ENCODE data around the gene UGT8. TPM values are rescaled to one million over a fixed set of nuclear protein-coding genes. Genes with fewer than 3 reads are reported as not detected.

UGT8 gene
- total RNA-seq (2022) (20.2 and 23.1 TPM in 2 replicates), Bru-seq, nascent RNA (percentile 62 among the genes with signal in this experiment), BruChase-seq, experiment 1, labeled RNA remaining after a 6-hour chase (percentile 65 among the genes with signal in this experiment), BruChase-seq, experiment 2, labeled RNA remaining after a 2-hour chase (percentile 56 among the genes with signal in this experiment)
- long read RNA-seq, full-length matches to known transcripts: 27 of 42 reads
- long read RNA-seq, partial matches to known transcripts: 2 of 42 reads
- long read RNA-seq, other reads (novel, unspliced or antisense): 13 of 42 reads

GRCh38 chr4:114598191-114599121, at the start of gene UGT8:
TSS of gene UGT8 (plus strand) at chr4:114598807. CDS start at chr4:114622881, 24,074 bp downstream.
- DNase-seq: peak; percentile 68
- H3K27me3 Mint-ChIP-seq (ENCODE audit: unreplicated experiment): no peaks in the 10 kb centered on the region
- H3K4me3 Mint-ChIP-seq (ENCODE audit: low read depth, unreplicated experiment): peak within 1 kb of the TSS; percentile 98
- H3K27ac Mint-ChIP-seq (ENCODE audit: unreplicated experiment): peak within 1 kb of the TSS; percentile 94
- intact Hi-C loops (cut with micrococcal nuclease; ENCODE audit: unreplicated experiment): loop anchor here (2.0 to 5.0 kb wide), 2 partner anchors 36 to 60 kb away; no protein-coding TSS in a partner anchor
- no peaks in the 10 kb centered on the region for H3K4me1 Mint-ChIP-seq (ENCODE audit: low read depth, unreplicated experiment)
- no peak for TF ChIP-seq CTCF (IDR thresholded peaks at IDR 0.05; ENCODE audit: unreplicated experiment)
- H3K9me3 Mint-ChIP-seq (ENCODE audit: low read depth, unreplicated experiment): no peaks in the 10 kb centered on the region
- H3K36me3 Mint-ChIP-seq (ENCODE audit: insufficient read depth, unreplicated experiment): peaks cover 24% of the 10 kb centered on the region
- BruUV-seq (replicated peaks): no TSS peak
- CTCF ChIA-PET: no interaction called here

GRCh38 chr4:114549638-114550037, 49.0 kb upstream of the UGT8 start:
- CTCF ChIA-PET: no interaction called here
- Mint-ChIP-seq H3K36me3 (ENCODE audit: insufficient read depth, unreplicated experiment) (no peaks in the 10 kb centered on the region), H3K4me1 (ENCODE audit: low read depth, unreplicated experiment) (no peaks in the 10 kb centered on the region), H3K4me3 (ENCODE audit: low read depth, unreplicated experiment) (no peak overlapping the region), H3K27me3 (ENCODE audit: unreplicated experiment) (no peaks in the 10 kb centered on the region), H3K27ac (ENCODE audit: unreplicated experiment) (no peak overlapping the region), H3K9me3 (ENCODE audit: low read depth, unreplicated experiment) (peaks cover 2% of the 10 kb centered on the region)
- DNase-seq: no peak
- no peak for TF ChIP-seq CTCF (IDR thresholded peaks at IDR 0.05; ENCODE audit: unreplicated experiment)
- intact Hi-C loops (cut with micrococcal nuclease; ENCODE audit: unreplicated experiment): no loop called here
- no TSS peak for BruUV-seq (replicated peaks)

GRCh38 chr4:114558446-114559020, 40.1 kb upstream of the UGT8 start:
- no peak for DNase-seq
- intact Hi-C loops (cut with micrococcal nuclease; ENCODE audit: unreplicated experiment): no loop called here

More at GRCh38 chr4:114558446-114559020, 40.1 kb upstream of the UGT8 start:
- H3K9me3 Mint-ChIP-seq (ENCODE audit: low read depth, unreplicated experiment): peaks cover 2% of the 10 kb centered on the region
- H3K36me3 Mint-ChIP-seq (ENCODE audit: insufficient read depth, unreplicated experiment): no peaks in the 10 kb centered on the region
- peaks cover 13% of the 10 kb centered on the region for H3K4me1 Mint-ChIP-seq (ENCODE audit: low read depth, unreplicated experiment)
- no peak overlapping the region for H3K4me3 Mint-ChIP-seq (ENCODE audit: low read depth, unreplicated experiment)
- BruUV-seq (replicated peaks): no TSS peak
- H3K27ac Mint-ChIP-seq (ENCODE audit: unreplicated experiment): no peak overlapping the region
- no peaks in the 10 kb centered on the region for H3K27me3 Mint-ChIP-seq (ENCODE audit: unreplicated experiment)
- no peak for TF ChIP-seq CTCF (IDR thresholded peaks at IDR 0.05; ENCODE audit: unreplicated experiment)
- CTCF ChIA-PET: no interaction called here

Data from Calu3 (cell line).